ENCODE data around the gene COL15A1. TPM values are rescaled to one million over a fixed set of nuclear protein-coding genes. Genes with fewer than 3 reads are reported as not detected.

The COL15A1 gene
- total RNA-seq, 2 donors from 2014 or later: 6.0 to 16.0 TPM

DNA sequence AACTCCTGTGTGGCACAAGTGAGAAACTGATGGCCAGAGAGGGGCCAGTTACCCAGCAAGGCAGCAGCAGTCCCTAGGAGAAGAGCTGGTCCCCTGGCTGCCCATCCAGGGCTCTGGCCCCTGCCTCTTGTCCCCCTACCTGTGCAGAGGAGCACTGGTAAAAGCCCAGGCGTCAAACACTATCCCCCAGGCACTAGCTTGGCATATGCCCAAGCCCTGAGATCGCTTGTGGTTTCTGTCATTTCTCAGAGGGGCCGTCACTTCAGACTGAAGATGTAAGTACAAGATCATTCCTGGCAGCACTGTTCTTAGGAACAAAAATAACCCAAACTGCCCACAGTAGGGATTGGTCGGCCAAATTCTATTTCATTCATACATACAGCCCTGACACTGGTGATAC, 53.9 kb downstream of the COL15A1 start:
- Histone ChIP-seq H3K4me3 (no peak overlapping the region), H3K9me3 (no peaks in the 10 kb centered on the region), H3K27me3 (no peaks in the 10 kb centered on the region), H3K27ac (no peak overlapping the region), H3K9ac (ENCODE audit: low read depth in 2 of 2, low read length in 2 of 2) (no peak overlapping the region), H3K4me1 (no peaks in the 10 kb centered on the region), H3K36me3 (no peaks in the 10 kb centered on the region)
- DNase-seq: no peak
- intact Hi-C loops (cut with DNase I): loop anchor here (5.0 kb wide), 1 partner anchor 140 kb away; no protein-coding TSS in a partner anchor
- TF ChIP-seq, protein P1, sequence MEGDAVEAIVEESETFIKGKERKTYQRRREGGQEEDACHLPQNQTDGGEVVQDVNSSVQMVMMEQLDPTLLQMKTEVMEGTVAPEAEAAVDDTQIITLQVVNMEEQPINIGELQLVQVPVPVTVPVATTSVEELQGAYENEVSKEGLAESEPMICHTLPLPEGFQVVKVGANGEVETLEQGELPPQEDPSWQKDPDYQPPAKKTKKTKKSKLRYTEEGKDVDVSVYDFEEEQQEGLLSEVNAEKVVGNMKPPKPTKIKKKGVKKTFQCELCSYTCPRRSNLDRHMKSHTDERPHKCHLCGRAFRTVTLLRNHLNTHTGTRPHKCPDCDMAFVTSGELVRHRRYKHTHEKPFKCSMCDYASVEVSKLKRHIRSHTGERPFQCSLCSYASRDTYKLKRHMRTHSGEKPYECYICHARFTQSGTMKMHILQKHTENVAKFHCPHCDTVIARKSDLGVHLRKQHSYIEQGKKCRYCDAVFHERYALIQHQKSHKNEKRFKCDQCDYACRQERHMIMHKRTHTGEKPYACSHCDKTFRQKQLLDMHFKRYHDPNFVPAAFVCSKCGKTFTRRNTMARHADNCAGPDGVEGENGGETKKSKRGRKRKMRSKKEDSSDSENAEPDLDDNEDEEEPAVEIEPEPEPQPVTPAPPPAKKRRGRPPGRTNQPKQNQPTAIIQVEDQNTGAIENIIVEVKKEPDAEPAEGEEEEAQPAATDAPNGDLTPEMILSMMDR (IDR thresholded peaks at IDR 0.05): no peak

DNA sequence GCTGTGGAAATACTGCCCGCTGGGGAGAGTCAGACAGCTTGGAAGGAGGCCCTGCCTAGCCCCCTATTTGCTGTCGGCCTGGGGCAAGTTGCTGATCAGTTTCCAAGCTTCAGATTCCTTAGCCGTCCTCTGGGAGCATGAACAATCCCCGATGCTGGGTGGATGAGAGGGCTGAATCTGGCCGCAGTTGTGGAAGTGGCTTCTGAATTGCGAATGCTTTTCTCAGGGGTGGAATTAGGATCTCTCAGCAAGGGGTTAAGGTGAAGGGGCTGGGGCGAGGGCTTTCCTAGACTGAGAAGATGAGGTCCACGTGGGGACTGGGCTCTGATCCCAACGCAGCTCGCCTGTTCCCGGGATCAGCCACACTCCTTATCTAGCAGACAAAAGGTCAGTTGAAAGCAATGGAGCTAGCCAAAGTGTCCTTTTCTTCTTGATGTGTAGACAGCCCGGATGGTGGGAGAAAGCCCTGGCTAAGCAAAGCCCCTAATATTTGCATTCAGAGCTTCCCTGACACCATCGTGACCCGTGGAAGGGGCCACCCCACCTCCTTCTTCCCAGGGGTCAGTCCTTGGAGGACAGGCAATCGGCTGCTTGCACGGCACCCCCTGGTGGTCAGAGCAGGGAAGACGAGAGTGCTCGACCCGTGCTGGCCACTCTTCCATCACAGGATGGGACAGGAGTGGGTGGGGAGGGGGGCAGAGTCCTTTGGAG, 54.9 kb downstream of the COL15A1 start:
- Histone ChIP-seq H3K4me3 (no peak overlapping the region), H3K36me3 (no peaks in the 10 kb centered on the region), H3K4me1 (no peaks in the 10 kb centered on the region), H3K27me3 (no peaks in the 10 kb centered on the region), H3K9me3 (no peaks in the 10 kb centered on the region), H3K27ac (peak overlapping the region; percentile 16), H3K9ac (ENCODE audit: low read depth in 2 of 2, low read length in 2 of 2) (no peak overlapping the region)
- peak; percentile 82 for DNase-seq
- TF ChIP-seq, protein P1 (IDR thresholded peaks at IDR 0.05): peak; percentile 87
- intact Hi-C loops (cut with DNase I): loop anchor here (5.0 kb wide), 1 partner anchor 141 kb away; no protein-coding TSS in a partner anchor

DNA sequence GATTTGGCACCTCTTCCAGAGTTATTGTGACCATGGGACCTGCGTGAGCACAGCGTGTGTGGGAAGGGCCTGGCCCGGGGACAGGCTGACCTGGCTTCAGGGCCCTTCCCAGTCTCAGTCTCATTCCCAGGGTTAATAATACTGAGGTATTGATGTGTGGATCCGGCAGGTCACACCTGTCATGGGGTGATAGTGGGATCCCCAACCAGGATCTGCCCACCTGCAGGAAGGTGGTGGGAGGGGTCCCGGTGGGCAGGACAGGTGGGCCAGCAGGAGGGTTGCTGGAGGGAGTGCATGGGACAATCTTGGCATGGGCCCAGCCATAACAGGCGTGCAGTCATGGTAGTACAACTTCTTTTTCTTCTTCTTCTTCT, 55.4 kb downstream of the COL15A1 start:
- Histone ChIP-seq H3K9ac (ENCODE audit: low read depth in 2 of 2, low read length in 2 of 2) (no peak overlapping the region), H3K9me3 (no peaks in the 10 kb centered on the region), H3K36me3 (no peaks in the 10 kb centered on the region), H3K27ac (no peak overlapping the region), H3K4me3 (no peak overlapping the region), H3K27me3 (no peaks in the 10 kb centered on the region), H3K4me1 (no peaks in the 10 kb centered on the region)
- intact Hi-C loops (cut with DNase I): loop anchor here (5.0 kb wide), 1 partner anchor 142 kb away; no protein-coding TSS in a partner anchor
- no peak for DNase-seq
- TF ChIP-seq, protein P1 (IDR thresholded peaks at IDR 0.05): peak; percentile 30

DNA sequence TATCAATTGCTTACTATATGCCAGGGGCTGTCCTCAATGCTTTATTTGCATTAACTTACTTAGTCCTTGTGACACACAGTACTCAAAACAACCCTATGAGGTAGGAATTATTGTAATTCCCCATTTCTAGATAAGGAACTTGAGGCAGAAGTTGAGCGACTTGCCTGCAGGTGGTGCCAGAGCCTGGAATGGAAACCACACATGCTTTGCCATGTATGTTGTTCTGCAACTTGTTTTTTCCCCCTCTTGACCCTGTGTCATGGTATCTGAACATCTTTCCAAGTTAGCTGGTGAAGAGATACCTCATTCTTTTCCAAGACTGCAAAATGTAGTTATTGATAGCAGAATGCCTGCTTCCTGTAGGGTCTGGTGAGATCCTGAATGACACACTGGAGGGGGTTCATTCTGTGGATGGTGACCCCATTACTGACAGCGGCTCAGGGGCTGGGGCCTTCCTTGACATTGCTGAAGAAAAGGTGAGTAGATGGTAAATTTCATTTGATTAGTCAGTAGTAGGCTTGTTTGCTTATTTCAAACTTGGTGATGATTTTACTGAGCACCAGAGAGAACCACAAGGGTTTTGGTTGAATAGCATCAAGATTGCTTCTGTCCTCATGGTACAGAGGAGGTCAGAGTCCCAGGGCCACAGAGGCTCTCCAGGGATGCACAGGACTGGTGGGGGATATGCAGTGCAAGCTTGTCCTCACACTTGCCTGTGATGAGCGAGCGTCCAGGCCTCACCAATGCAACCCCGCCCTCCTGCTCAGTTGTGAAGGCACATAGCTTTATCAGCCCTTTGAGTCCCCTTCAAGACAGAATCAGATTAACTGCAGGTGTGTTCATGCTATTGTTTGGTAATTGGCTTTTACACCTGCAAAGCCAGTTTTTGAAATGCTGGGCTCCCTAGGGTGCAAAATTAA, 57.0 kb downstream of the COL15A1 start:
- H3K36me3 ChIP-seq: no peaks in the 10 kb centered on the region
- intact Hi-C loops (cut with DNase I): loop anchor here (5.0 kb wide), 1 partner anchor 142 kb away; no protein-coding TSS in a partner anchor
- no peaks in the 10 kb centered on the region for H3K4me1 ChIP-seq

DNA sequence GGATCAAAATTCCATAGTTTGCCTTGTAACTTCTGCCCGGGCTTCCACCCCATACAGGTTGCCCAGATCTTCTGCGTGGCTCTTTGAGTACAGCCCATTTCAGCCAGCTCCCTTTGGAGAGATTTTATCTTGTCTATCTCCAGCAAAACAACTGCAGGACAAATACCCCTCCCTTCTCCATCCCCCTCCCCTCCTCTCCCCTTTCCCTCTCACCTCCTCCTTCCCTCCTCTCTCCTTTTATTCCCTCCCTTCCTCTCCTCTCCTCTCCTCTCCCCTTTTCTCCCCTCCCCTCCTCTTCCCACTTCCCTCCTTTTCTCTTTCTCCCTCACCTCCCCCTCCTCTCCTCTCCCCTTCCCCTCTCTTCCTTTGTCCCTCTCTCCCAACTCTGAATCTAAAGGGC, 58.2 kb downstream of the COL15A1 start:
- Histone ChIP-seq H3K27ac (no peak overlapping the region), H3K4me1 (no peaks in the 10 kb centered on the region), H3K4me3 (no peak overlapping the region), H3K27me3 (no peaks in the 10 kb centered on the region), H3K36me3 (no peaks in the 10 kb centered on the region), H3K9me3 (no peaks in the 10 kb centered on the region), H3K9ac (ENCODE audit: low read depth in 2 of 2, low read length in 2 of 2) (no peak overlapping the region)
- no peak for DNase-seq
- TF ChIP-seq, protein P1 (IDR thresholded peaks at IDR 0.05): no peak
- intact Hi-C loops (cut with DNase I): loop anchor here (5.0 kb wide), 1 partner anchor 140 kb away; no protein-coding TSS in a partner anchor

More for the DNA sequence above, 57.0 kb downstream of the COL15A1 start:
- no peak overlapping the region for H3K4me3 ChIP-seq
- TF ChIP-seq, protein P1 (IDR thresholded peaks at IDR 0.05): peak; percentile 64
- H3K27ac ChIP-seq: no peak overlapping the region
- DNase-seq: peak; percentile 50
- H3K9me3 ChIP-seq: no peaks in the 10 kb centered on the region
- no peak overlapping the region for H3K9ac ChIP-seq (ENCODE audit: low read depth in 2 of 2, low read length in 2 of 2)
- H3K27me3 ChIP-seq: no peaks in the 10 kb centered on the region

Data from colonic mucosa (tissue), 4 donors.